GM12878 (cell line): ENCODE results near the gene HIVEP3. TPM values are rescaled to one million over a fixed set of nuclear protein-coding genes. Genes with fewer than 3 reads are reported as not detected.

Source experiments
- ATAC-seq: fragments of 200-7000 bp; cut with Tn5 transposase; 3 replicates; pipeline ENCODE4 v1.9.1; 2020; ENCODE audit warnings: mild to moderate bottlenecking, moderate library complexity
- BruUV-seq: library from RNA; stranded (reverse); fragments of 400-500 nt; replicated peaks from 2 replicates; lab custom pipeline; 2021; lab: Mats Ljungman, UMichigan
- CTCF ChIA-PET: fragments of 300-600 bp; sonication (Branson Sonifier 250); formaldehyde crosslinking; extraction: SDS; loops from one replicate; lab custom pipeline; 2021; ENCODE audit warnings: inconsistent platforms; lab: Yijun Ruan, JAX
- POLR2A ChIA-PET: fragments of 350-600 bp; formaldehyde crosslinking; extraction: SDS; loops from one replicate; lab custom pipeline; 2021; ENCODE audit warnings: inconsistent platforms; lab: Charles Lee
- RAD21 ChIA-PET: fragments of 300-600 bp; sonication (Branson Sonifier 250); formaldehyde crosslinking; loops from one replicate; lab custom pipeline; 2023; ENCODE audit warnings: antibody characterized with exemption; ENCODE audit not compliant: unreplicated experiment; lab: Charles Lee
- SMC1A ChIA-PET: fragments of 300-600 bp; sonication (Branson Sonifier 250); formaldehyde crosslinking; loops from one replicate; lab custom pipeline; 2023; ENCODE audit not compliant: unreplicated experiment, uncharacterized antibody; lab: Charles Lee
- DNase-seq: peaks from one replicate; pipeline ENCODE4 v3.0.0-alpha.2; 2011; ENCODE audit warnings: low read depth, low spot score
- FAIRE-seq: peaks from 3 replicates; lab custom pipeline; 2011; peaks lifted over from hg19 to GRCh38; lab: Jason Lieb, UNC
- H2AFZ ChIP-seq: 2 replicates; pipeline ENCODE4 v1.6.0; 2011; ENCODE audit warnings: low read depth, low read length, control low read depth; ENCODE audit not compliant: control insufficient read depth
- H3K27ac ChIP-seq: 2 replicates; pipeline ENCODE4 v1.5.1; 2011; ENCODE audit warnings: control low read depth; ENCODE audit not compliant: control insufficient read depth, insufficient read depth
- H3K27me3 ChIP-seq, 2 experiments: replicated peaks in 1 of 2; 2 replicates each; pipeline versions ENCODE4 v1.6.0 to v1.6.1; 2011; ENCODE audit warnings: low read length in 1 of 2; ENCODE audit not compliant: control insufficient read depth in 2 of 2, insufficient read depth in 2 of 2
- H3K36me3 ChIP-seq, 2 experiments: 2 replicates each; pipeline ENCODE4 v1.5.1; 2011; ENCODE audit warnings: low read length in 1 of 2; ENCODE audit not compliant: control insufficient read depth in 2 of 2, insufficient read depth in 2 of 2
- H3K4me1 ChIP-seq: 2 replicates; pipeline ENCODE4 v1.6.1; 2011; ENCODE audit warnings: mild to moderate bottlenecking, low read length, moderate library complexity, mixed read lengths; ENCODE audit not compliant: control insufficient read depth, insufficient read depth
- H3K4me2 ChIP-seq: 2 replicates; pipeline ENCODE4 v1.6.0; 2011; ENCODE audit warnings: control low read depth; ENCODE audit not compliant: control insufficient read depth, insufficient read depth
- H3K4me3 ChIP-seq: fragments of 200-600 bp; sonication (generic); 2 replicates; pipeline ENCODE4 v1.5.1; 2016
- H3K79me2 ChIP-seq: 2 replicates; pipeline ENCODE4 v1.6.0; 2011; ENCODE audit warnings: low read length; ENCODE audit not compliant: control insufficient read depth, insufficient read depth
- H3K9ac ChIP-seq: 2 replicates; pipeline ENCODE4 v1.8.0; 2011; ENCODE audit warnings: low read length, control low read depth, mixed read lengths; ENCODE audit not compliant: control insufficient read depth, insufficient read depth
- H3K9me3 ChIP-seq: replicated peaks from 3 replicates; pipeline ENCODE4 v1.5.1; 2011; ENCODE audit warnings: mild to moderate bottlenecking, low read length; ENCODE audit not compliant: control insufficient read depth, insufficient read depth
- H4K20me1 ChIP-seq: 2 replicates; pipeline ENCODE4 v1.6.0; 2011; ENCODE audit not compliant: control insufficient read depth, insufficient read depth
- CHD2 ChIP-seq: IDR thresholded peaks from 2 replicates; pipeline ENCODE4 v1.6.1; 2011; ENCODE audit warnings: low read depth, low read length, improper control_type of control experiment, borderline replicate concordance
- DPF2 ChIP-seq: fragments of 450-650 bp; IDR thresholded peaks from 2 replicates; pipeline ENCODE4 v1.6.1; 2017; ENCODE audit warnings: mild to moderate bottlenecking
- FOS ChIP-seq: IDR thresholded peaks from 3 replicates; pipeline ENCODE4 v1.6.1; 2011; ENCODE audit warnings: borderline replicate concordance; ENCODE audit not compliant: insufficient read length; ENCODE audit errors: extremely low read depth
- FOXK2 ChIP-seq: fragments of 450-650 bp; IDR thresholded peaks from 2 replicates; pipeline ENCODE4 v1.6.1; 2017; ENCODE audit warnings: mild to moderate bottlenecking, moderate library complexity
- GABPA ChIP-seq: IDR thresholded peaks from 2 replicates; pipeline ENCODE4 v1.6.1; 2014; ENCODE audit warnings: antibody characterized with exemption, low read depth, mild to moderate bottlenecking, inconsistent platforms
- HCFC1 ChIP-seq: fragments of 150-350 bp; IDR thresholded peaks from 2 replicates; pipeline ENCODE4 v1.6.1; 2014; ENCODE audit warnings: low read length
- MTA3 ChIP-seq: IDR thresholded peaks from 2 replicates; pipeline ENCODE4 v1.6.1; 2012; ENCODE audit warnings: low read length, inconsistent platforms, borderline replicate concordance
- MXI1 ChIP-seq: fragments of 150-350 bp; IDR thresholded peaks from 2 replicates; pipeline ENCODE4 v1.6.1; 2011; ENCODE audit warnings: low read depth, mild to moderate bottlenecking, inconsistent platforms, low read length, improper control_type of control experiment
- RAD51 ChIP-seq: fragments of 450-650 bp; IDR thresholded peaks from 2 replicates; pipeline ENCODE4 v1.6.1; 2016; ENCODE audit warnings: moderate library complexity, mild to moderate bottlenecking, inconsistent platforms
- RFX5 ChIP-seq: IDR thresholded peaks from 2 replicates; pipeline ENCODE4 v1.6.1; 2011; ENCODE audit warnings: low read depth, low read length, improper control_type of control experiment
- SP1 ChIP-seq: IDR thresholded peaks from one replicate; pipeline ENCODE4 v1.6.1; 2011; ENCODE audit warnings: low read depth, low read length
- SPI1 ChIP-seq: IDR thresholded peaks from 2 replicates; pipeline ENCODE4 v1.6.1; 2011; ENCODE audit warnings: low read depth, mild to moderate bottlenecking, low read length, moderate library complexity, borderline replicate concordance; ENCODE audit not compliant: insufficient read depth
- SRF ChIP-seq, 2 experiments: IDR thresholded peaks; 2 replicates each; pipeline ENCODE4 v1.6.1; 2011; ENCODE audit warnings: low read depth in 2 of 2, low read length in 2 of 2, mild to moderate bottlenecking in 1 of 2, moderate library complexity in 1 of 2
- SUPT20H ChIP-seq: IDR thresholded peaks from 2 replicates; pipeline ENCODE4 v1.6.1; 2011; ENCODE audit warnings: low read depth, mild to moderate bottlenecking, low read length, moderate library complexity, borderline replicate concordance; ENCODE audit not compliant: control insufficient read depth
- TCF7 ChIP-seq: IDR thresholded peaks from 2 replicates; pipeline ENCODE4 v1.6.1; 2014; ENCODE audit warnings: antibody characterized with exemption, borderline replicate concordance
- ZBED1 ChIP-seq: IDR thresholded peaks from 2 replicates; pipeline ENCODE4 v1.6.1; 2016; ENCODE audit warnings: borderline replicate concordance
- WGBS: methylation state at CpG from one replicate; pipeline ENCODE4 v1.1.6; 2016; ENCODE audit warnings: low lambda C conversion rate; ENCODE audit not compliant: insufficient replicate concordance, insufficient coverage; ENCODE audit errors: missing lambda C conversion rate; 5-methylcytosine and 5-hydroxymethylcytosine counted together
- in situ Hi-C: fragments of 300-500 bp; cut with MboI; formaldehyde crosslinking; loops from 9 replicates; pipeline ENCODE4 v1.14.3; 2018; ENCODE audit warnings: mixed read lengths
- intact Hi-C: fragments of 100-400 bp; cut with micrococcal nuclease; formaldehyde crosslinking; loops from one replicate; pipeline ENCODE4 v1.14.2; 2022; ENCODE audit not compliant: unreplicated experiment
- polyA plus RNA-seq, 11 experiments: library from polyadenylated mRNA; depleted of rRNA in 4 of 11; unstranded in 6 of 11; stranded (reverse) in 5 of 11; fragments of >200 nt; fragmentation: Nextera tagmentation in 4 of 11; fragmentation: Illumina TruSeq in 1 of 11; extraction: Ambion mirVana in 4 of 11; extraction: Trizol in 1 of 11; gene quantifications; 1 replicate in 1 of 11; 2 replicates in 10 of 11; pipeline versions ENCODE4 v1.2.1 to v1.2.3, GENCODE V29; 2011 to 2016; ENCODE audit warnings: inconsistent platforms in 2 of 11, missing spikeins in 2 of 11, low read depth in 1 of 11
- total RNA-seq, 4 experiments: library from RNA; depleted of rRNA in 3 of 4; stranded (reverse); fragments of >200 nt in 3 of 4; fragmentation: Illumina TruSeq in 1 of 4; extraction: Trizol in 1 of 4; gene quantifications; 2 replicates each; pipeline versions ENCODE4 v1.2.1 to v1.2.3, GENCODE V29; 2013 to 2021
- TF ChIP-seq, protein P1 (sequence below): IDR thresholded peaks from 2 replicates; pipeline ENCODE4 v1.6.1; 2012; ENCODE audit warnings: low read depth, low read length, improper control_type of control experiment

Gene HIVEP3
- total and polyA plus RNA-seq, 10 of the 15 experiments (the other 5 are each of a cell fraction or from before 2014, with no cell fraction given): 1.8 to 13.6 (median 3.8) TPM

DNA sequence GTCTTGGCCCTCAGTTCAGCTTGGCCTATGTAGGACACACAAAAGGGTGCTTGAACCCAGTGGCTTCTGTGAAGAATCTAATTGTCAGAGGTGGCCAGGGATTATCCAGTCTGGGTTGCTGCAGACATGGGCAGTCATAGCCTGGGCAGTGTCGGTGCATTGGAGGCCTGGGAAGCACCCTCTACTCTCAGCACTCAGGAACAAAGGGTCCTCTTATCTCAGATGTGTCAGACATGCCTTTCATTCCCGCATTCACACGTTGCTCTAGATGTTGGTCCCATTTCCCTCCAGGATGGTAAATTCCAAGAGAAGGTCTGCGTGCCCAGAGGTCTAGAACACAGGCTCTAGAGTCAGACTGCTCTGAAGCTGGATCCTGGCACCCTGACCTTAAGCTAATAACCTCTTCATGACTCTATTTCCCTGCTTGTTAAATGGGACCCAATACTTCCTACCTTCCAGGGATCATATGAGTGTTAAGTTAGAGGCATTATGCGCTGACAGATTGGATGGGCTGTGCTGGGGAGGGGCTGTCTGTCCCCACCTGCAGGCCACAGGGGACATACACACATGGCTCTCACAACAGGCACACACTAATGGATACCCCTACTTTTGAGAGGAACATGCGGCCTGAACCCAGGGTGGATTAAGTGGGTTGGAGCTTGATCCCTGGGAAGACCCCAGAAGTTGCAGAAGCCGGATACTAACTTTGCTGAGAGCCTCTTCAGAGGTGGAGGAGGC is 417.8 kb downstream of the HIVEP3 start:
- H3K27ac ChIP-seq: no peak overlapping the region
- intact Hi-C loops (no loop called here), in situ Hi-C loops (no loop called here)
- no TSS peak for BruUV-seq
- CTCF ChIA-PET: interaction anchor here (0.7 to 2.8 kb wide), 2 partner anchors 8 to 26 kb away, joined by 3 to 14 read pairs; no protein-coding TSS in a partner anchor
- TF ChIP-seq ZBED1: no peak
- TF ChIP-seq GABPA: no peak
- no peak for TF ChIP-seq RAD51
- TF ChIP-seq CHD2: no peak
- no peak for TF ChIP-seq HCFC1
- no peaks in the 10 kb centered on the region for H3K79me2 ChIP-seq
- no peak for FAIRE-seq
- POLR2A ChIA-PET: no interaction called here
- H3K9ac ChIP-seq: no peak overlapping the region
- 47% methylated on average over 7 of the region's 7 CpGs for WGBS
- H3K27me3 ChIP-seq: no peaks in the 10 kb centered on the region; a peak in 2 of 4 replicates
- H3K36me3 ChIP-seq: no peaks in the 10 kb centered on the region
- H4K20me1 ChIP-seq: no peaks in the 10 kb centered on the region
- H2AFZ ChIP-seq: no peak overlapping the region
- SMC1A ChIA-PET: no interaction called here
- H3K4me3 ChIP-seq: no peak overlapping the region
- H3K4me1 ChIP-seq: peaks cover 8% of the 10 kb centered on the region
- no peak overlapping the region for H3K4me2 ChIP-seq
- DNase-seq: no peak
- RAD21 ChIA-PET: no interaction called here
- no peaks in the 10 kb centered on the region for H3K9me3 ChIP-seq
- ATAC-seq: no peak

GRCh38 chr1:41500378-41500777 is 418.3 kb downstream of the HIVEP3 start:
- H3K36me3 ChIP-seq: no peaks in the 10 kb centered on the region
- no peak for TF ChIP-seq RFX5
- TF ChIP-seq FOS: no peak
- no peak for TF ChIP-seq DPF2
- no peak for TF ChIP-seq SPI1
- no peak for TF ChIP-seq FOXK2
- no peak for TF ChIP-seq SUPT20H
- TF ChIP-seq SRF (IDR thresholded peaks at IDR 0.05; ENCODE audit: low read depth in 2 of 2, low read length in 2 of 2): no peak
- no peak for TF ChIP-seq SP1
- TF ChIP-seq TCF7: no peak
- TF ChIP-seq MTA3: no peak
- TF ChIP-seq MXI1: no peak
- TF ChIP-seq, protein P1, sequence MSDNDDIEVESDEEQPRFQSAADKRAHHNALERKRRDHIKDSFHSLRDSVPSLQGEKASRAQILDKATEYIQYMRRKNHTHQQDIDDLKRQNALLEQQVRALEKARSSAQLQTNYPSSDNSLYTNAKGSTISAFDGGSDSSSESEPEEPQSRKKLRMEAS: no peak
- H4K20me1 ChIP-seq: no peaks in the 10 kb centered on the region
- ChIA-PET POLR2A (no interaction called here), RAD21 (no interaction called here), SMC1A (no interaction called here), CTCF (interaction anchor here (0.7 to 2.8 kb wide), 3 partner anchors 8 to 26 kb away, joined by 3 to 14 read pairs (median 4); no protein-coding TSS in a partner anchor)
- no peak overlapping the region for H3K4me3 ChIP-seq
- in situ Hi-C loops: no loop called here
- WGBS: 63% methylated on average over 10 of the region's 10 CpGs
- no peak overlapping the region for H2AFZ ChIP-seq
- no peak overlapping the region for H3K9ac ChIP-seq
- no peak for ATAC-seq
- H3K4me2 ChIP-seq: no peak overlapping the region
- no peak for FAIRE-seq
- no peaks in the 10 kb centered on the region for H3K9me3 ChIP-seq
- no peak overlapping the region for H3K27ac ChIP-seq
- BruUV-seq: no TSS peak
- peaks cover 0 to under 1% of the 10 kb centered on the region in 2 experiments; a peak in 3 of 4 replicates for H3K27me3 ChIP-seq
- no peaks in the 10 kb centered on the region for H3K79me2 ChIP-seq
- intact Hi-C loops: no loop called here
- peaks cover 8% of the 10 kb centered on the region for H3K4me1 ChIP-seq
- DNase-seq: no peak
